ENCODE data around the gene MACROD2. TPM values are rescaled to one million over a fixed set of nuclear protein-coding genes. Genes with fewer than 3 reads are reported as not detected.

Gene MACROD2
- total and polyA plus RNA-seq, 8 donors: 0.78 to 31.3 (median 10.9) TPM; not detected in 1

DNA sequence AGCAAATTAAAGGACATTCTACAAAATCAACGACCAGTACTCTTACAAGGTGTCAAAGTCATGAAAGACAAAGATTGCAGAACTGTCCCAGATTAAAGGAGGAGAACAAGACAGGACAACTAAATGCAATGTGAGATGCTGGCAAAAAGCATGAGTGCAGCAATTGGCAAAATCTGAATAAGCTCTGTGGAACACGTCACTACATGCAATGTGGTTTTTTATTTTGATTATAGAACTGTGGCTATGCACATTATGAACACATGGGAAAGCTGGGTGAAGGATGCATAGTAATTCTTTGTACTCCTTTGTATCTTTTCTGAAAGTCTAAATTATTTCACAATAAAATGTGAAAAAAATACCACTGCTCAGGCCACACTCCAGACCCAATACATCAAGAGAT, 2068.6 kb downstream of the MACROD2 start:
- 82 to 98% (median 88%) methylated on average over 2 of the region's 2 CpGs for WGBS, 5 donors
- no peak for DNase-seq
- TF ChIP-seq CTCF (IDR thresholded peaks at IDR 0.05): no peak
- no peak for TF ChIP-seq EP300 (IDR thresholded peaks at IDR 0.05)
- TF ChIP-seq POLR2A (IDR thresholded peaks at IDR 0.05): no peak
- no peak for TF ChIP-seq POLR2AphosphoS5 (IDR thresholded peaks at IDR 0.05)
- Histone ChIP-seq H3K27me3 (no peaks in the 10 kb centered on the region), H3K9me3 (peaks cover 0 to 4% (median 0%) of the 10 kb centered on the region in 4 donors), H3K4me3 (no peak overlapping the region), H3K4me1 (peaks cover 4 to 16% (median 9%) of the 10 kb centered on the region in 4 donors), H3K36me3 (no peaks in the 10 kb centered on the region), H3K27ac (no peak overlapping the region)
- intact Hi-C loops (cut with DNase I; ENCODE audit: low total_unique reads): no loop called here

DNA sequence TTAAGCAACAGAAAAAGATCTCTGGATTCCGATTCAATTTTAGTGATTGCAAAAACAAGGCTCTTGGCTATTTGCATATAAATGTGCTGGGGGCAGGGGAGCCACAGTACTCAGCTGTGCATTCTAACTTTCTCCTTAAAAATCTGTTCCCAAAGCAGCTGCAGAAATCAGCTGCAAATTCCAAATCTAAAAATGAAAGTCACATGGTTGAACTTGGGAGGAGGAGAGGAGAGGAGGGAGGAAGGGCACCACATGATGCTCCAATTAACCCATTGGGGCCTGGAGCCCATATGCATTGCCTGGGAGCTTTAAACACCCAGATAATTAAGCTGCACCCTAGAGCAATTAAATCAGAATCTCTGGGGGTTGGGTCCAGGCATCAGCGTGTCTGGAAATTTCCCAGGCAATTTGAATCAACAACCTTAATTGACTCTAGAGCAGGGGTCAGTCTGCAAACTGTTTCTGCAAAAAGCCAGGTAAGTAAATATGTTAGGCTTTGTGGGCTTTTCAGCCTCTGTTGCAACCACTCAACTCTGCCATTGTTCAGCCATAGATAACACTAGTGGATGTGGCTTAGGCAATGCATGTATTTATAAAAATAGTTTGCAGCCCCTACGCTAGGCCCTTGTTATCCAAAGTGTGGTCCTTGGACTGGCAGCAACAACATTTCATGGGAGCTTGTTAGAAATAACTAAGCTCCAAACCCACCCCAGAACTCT, 2069.8 kb downstream of the MACROD2 start:
- no peaks in the 10 kb centered on the region for H3K36me3 ChIP-seq
- no peaks in the 10 kb centered on the region for H3K27me3 ChIP-seq
- no peak overlapping the region for H3K4me3 ChIP-seq
- WGBS, 5 donors: 33 to 48% (median 44%) methylated on average over 3 of the region's 3 CpGs
- intact Hi-C loops (cut with DNase I; ENCODE audit: low total_unique reads): no loop called here
- no peak overlapping the region for H3K27ac ChIP-seq
- TF ChIP-seq CTCF (IDR thresholded peaks at IDR 0.05): no peak
- peak in 1 of 2 donors; percentile 28 for DNase-seq
- peaks cover 4 to 16% (median 9%) of the 10 kb centered on the region in 4 donors for H3K4me1 ChIP-seq
- peaks cover 0 to 4% (median 0%) of the 10 kb centered on the region in 4 donors for H3K9me3 ChIP-seq

GRCh38 chr20:16066571-16066970, 2071.3 kb downstream of the MACROD2 start:
- Histone ChIP-seq H3K27me3 (no peaks in the 10 kb centered on the region), H3K4me3 (no peak overlapping the region), H3K9me3 (peaks cover 0 to 4% (median 1%) of the 10 kb centered on the region in 4 donors), H3K27ac (no peak overlapping the region), H3K36me3 (no peaks in the 10 kb centered on the region), H3K4me1 (peaks cover 4 to 16% (median 9%) of the 10 kb centered on the region in 4 donors)
- TF ChIP-seq POLR2AphosphoS5 (IDR thresholded peaks at IDR 0.05) (no peak), EP300 (IDR thresholded peaks at IDR 0.05) (no peak), POLR2A (IDR thresholded peaks at IDR 0.05) (no peak), CTCF (IDR thresholded peaks at IDR 0.05) (no peak)
- intact Hi-C loops (cut with DNase I; ENCODE audit: low total_unique reads): no loop called here
- DNase-seq: no peak
- 78 to 87% (median 83%) methylated on average over 5 of the region's 5 CpGs for WGBS, 5 donors

- H3K27me3 ChIP-seq: no peaks in the 10 kb centered on the region
- no peaks in the 10 kb centered on the region for H3K36me3 ChIP-seq
- no peak overlapping the region for H3K4me3 ChIP-seq
- peaks cover 0 to 4% (median 1%) of the 10 kb centered on the region in 4 donors for H3K9me3 ChIP-seq
- H3K27ac ChIP-seq: no peak overlapping the region
- TF ChIP-seq POLR2A (IDR thresholded peaks at IDR 0.05): no peak
- TF ChIP-seq POLR2AphosphoS5 (IDR thresholded peaks at IDR 0.05): no peak
- TF ChIP-seq CTCF (IDR thresholded peaks at IDR 0.05): no peak
- no peak for TF ChIP-seq EP300 (IDR thresholded peaks at IDR 0.05)
- DNase-seq: no peak
- intact Hi-C loops (cut with DNase I; ENCODE audit: low total_unique reads): no loop called here
- H3K4me1 ChIP-seq: peaks cover 4 to 14% (median 9%) of the 10 kb centered on the region in 4 donors
- WGBS, 5 donors: 86 to 100% (median 98%) methylated on average over 1 of the region's 1 CpG
Measured at GRCh38 chr20:16069389-16070010, 2074.2 kb downstream of the MACROD2 start.
